ENCODE measurements around the gene ERBB3. TPM values are rescaled to one million over a fixed set of nuclear protein-coding genes. Genes with fewer than 3 reads are reported as not detected.

ERBB3 gene
- total RNA-seq, 1 experiment from 2014 or later = 56.5 TPM

- H3K27me3 Mint-ChIP-seq (ENCODE audit: low read depth) = no peaks in the 10 kb centered on the region
- no peak overlapping the region for H3K56ac ChIP-seq (ENCODE audit: insufficient read length, low read depth, low read length)
- H3K4me1 Mint-ChIP-seq = peaks cover 5 to 6% of the 10 kb centered on the region in 2 experiments
- H3K4ac ChIP-seq (ENCODE audit: low read depth, low read length) = no peak overlapping the region
- H3K9me3 ChIP-seq (ENCODE audit: control insufficient read depth, low read depth, low read length) = no peaks in the 10 kb centered on the region
- no peaks in the 10 kb centered on the region for H3K4me1 ChIP-seq (ENCODE audit: insufficient read depth, low read length)
- no peak overlapping the region for H2AFZ ChIP-seq (ENCODE audit: low read length)
- no peak overlapping the region for H4K91ac ChIP-seq (ENCODE audit: insufficient read length, low read depth, low read length)
- H3K9ac ChIP-seq (ENCODE audit: extremely low read depth, insufficient read length, low read length) = no peak overlapping the region
- no peak overlapping the region for H2BK5ac ChIP-seq (ENCODE audit: insufficient read length, low read length)
- H4K5ac ChIP-seq (ENCODE audit: insufficient read length, low read depth, low read length) = no peak overlapping the region
- no peaks in the 10 kb centered on the region; a peak in 1 of 5 replicates for H3K9me3 Mint-ChIP-seq
- H3K4me2 ChIP-seq (ENCODE audit: insufficient read depth, insufficient read length, low read length) = no peak overlapping the region
- no peak overlapping the region for H3T11ph ChIP-seq (ENCODE audit: low read length)
- H2AK5ac ChIP-seq (ENCODE audit: insufficient read length, low read length) = no peak overlapping the region
- no peak overlapping the region for H3K23ac ChIP-seq (ENCODE audit: insufficient read length, low read depth, low read length)
- H4K8ac ChIP-seq (replicated peaks; ENCODE audit: insufficient read length, low read depth, low read length) = no peak overlapping the region
- H4K20me1 ChIP-seq (ENCODE audit: control insufficient read depth, insufficient read depth, insufficient read length) = no peaks in the 10 kb centered on the region
- peak overlapping the region in 1 of 3 experiments; percentile 37; a peak in 2 of 7 replicates for H3K27ac Mint-ChIP-seq
- no peak overlapping the region for H2BK12ac ChIP-seq (ENCODE audit: insufficient read length, low read depth, low read length)
- H2BK120ac ChIP-seq (ENCODE audit: low read depth, low read length, poor library complexity, severe bottlenecking) = no peak overlapping the region
- no peaks in the 10 kb centered on the region for H3K79me2 ChIP-seq (ENCODE audit: insufficient read depth, low read length)
- H3K79me1 ChIP-seq (ENCODE audit: insufficient read depth, low read depth, low read length, poor library complexity, severe bottlenecking) = no peaks in the 10 kb centered on the region
- no peak overlapping the region for H3K27ac ChIP-seq (ENCODE audit: insufficient read length, low read depth, low read length)
- H3K27me3 ChIP-seq (ENCODE audit: insufficient read depth, low read length) = no peaks in the 10 kb centered on the region
- H2BK15ac ChIP-seq (ENCODE audit: low read depth, low read length) = no peak overlapping the region
- H3K4me3 Mint-ChIP-seq = no peak overlapping the region; a peak in 1 of 5 replicates
- no peak for DNase-seq
- peaks cover 17 to 45% (median 44%) of the 10 kb centered on the region in 3 experiments; a peak in 6 of 7 replicates for H3K36me3 Mint-ChIP-seq (ENCODE audit: insufficient read depth in 1 of 3, low read depth in 3 of 3)
- no peak overlapping the region for H2BK20ac ChIP-seq (ENCODE audit: low read depth, low read length, poor library complexity, severe bottlenecking)
- H3K23me2 ChIP-seq (ENCODE audit: insufficient read length, low read depth, low read length, poor library complexity, severe bottlenecking) = peaks cover 3% of the 10 kb centered on the region
- WGBS (ENCODE audit: extremely low coverage, insufficient read length, low lambda C conversion rate) = no CpG with 5 or more reads among the region's 13 CpGs
- TF ChIP-seq, protein P1, sequence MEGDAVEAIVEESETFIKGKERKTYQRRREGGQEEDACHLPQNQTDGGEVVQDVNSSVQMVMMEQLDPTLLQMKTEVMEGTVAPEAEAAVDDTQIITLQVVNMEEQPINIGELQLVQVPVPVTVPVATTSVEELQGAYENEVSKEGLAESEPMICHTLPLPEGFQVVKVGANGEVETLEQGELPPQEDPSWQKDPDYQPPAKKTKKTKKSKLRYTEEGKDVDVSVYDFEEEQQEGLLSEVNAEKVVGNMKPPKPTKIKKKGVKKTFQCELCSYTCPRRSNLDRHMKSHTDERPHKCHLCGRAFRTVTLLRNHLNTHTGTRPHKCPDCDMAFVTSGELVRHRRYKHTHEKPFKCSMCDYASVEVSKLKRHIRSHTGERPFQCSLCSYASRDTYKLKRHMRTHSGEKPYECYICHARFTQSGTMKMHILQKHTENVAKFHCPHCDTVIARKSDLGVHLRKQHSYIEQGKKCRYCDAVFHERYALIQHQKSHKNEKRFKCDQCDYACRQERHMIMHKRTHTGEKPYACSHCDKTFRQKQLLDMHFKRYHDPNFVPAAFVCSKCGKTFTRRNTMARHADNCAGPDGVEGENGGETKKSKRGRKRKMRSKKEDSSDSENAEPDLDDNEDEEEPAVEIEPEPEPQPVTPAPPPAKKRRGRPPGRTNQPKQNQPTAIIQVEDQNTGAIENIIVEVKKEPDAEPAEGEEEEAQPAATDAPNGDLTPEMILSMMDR (conservative IDR thresholded peaks at IDR 0.05) = no peak
- H3K18ac ChIP-seq (ENCODE audit: insufficient read length, low read depth, low read length) = no peak overlapping the region
- no peak overlapping the region for H3K14ac ChIP-seq (ENCODE audit: insufficient read depth, low read length)
Measured at GRCh38 chr12:56146492-56147460, 66.8 kb downstream of the ERBB3 start.
